SK-N-MC (cell line): Measurements from ENCODE around the gene SIT1.

Experiments
- DNase-seq: peaks from one replicate; pipeline ENCODE4 v3.0.0-alpha.2; 2011; ENCODE audit warnings: low read depth, low spot score
- H3K27ac ChIP-seq: fragments of 200-600 bp; sonication (generic); 2 replicates; pipeline ENCODE4 v1.5.1; 2016; ENCODE audit warnings: mixed run types
- H3K36me3 ChIP-seq: fragments of 200-600 bp; sonication (generic); 2 replicates; pipeline ENCODE4 v1.6.1; 2017; ENCODE audit warnings: antibody characterized with exemption, low read length, mixed read lengths; ENCODE audit not compliant: insufficient read depth
- H3K4me3 ChIP-seq: fragments of 200-600 bp; sonication (generic); 2 replicates; pipeline ENCODE4 v1.5.1; 2016
- H3K9ac ChIP-seq: fragments of 200-600 bp; sonication (generic); 2 replicates; pipeline ENCODE4 v1.8.0; 2017; ENCODE audit warnings: mixed run types, mixed read lengths; ENCODE audit not compliant: insufficient read length
- H3K9me3 ChIP-seq: fragments of 200-600 bp; sonication (generic); 2 replicates; pipeline ENCODE4 v1.6.1; 2017; ENCODE audit warnings: low read depth, mild to moderate bottlenecking, antibody characterized with exemption, low read length, moderate library complexity, mixed read lengths
- EZH2 ChIP-seq: fragments of 200-600 bp; sonication (generic); IDR thresholded peaks from one replicate; pipeline ENCODE4 v1.6.1; 2017; ENCODE audit warnings: antibody characterized with exemption
- FOXP2 ChIP-seq: optimal IDR thresholded peaks from 2 replicates; pipeline ENCODE3; 2011; ENCODE audit warnings: mild to moderate bottlenecking, moderate library complexity; ENCODE audit not compliant: insufficient read depth; ENCODE audit errors: extremely low read length, control extremely low read depth
- POLR2AphosphoS5 ChIP-seq: IDR thresholded peaks from 2 replicates; pipeline ENCODE4 v1.6.1; 2012; ENCODE audit warnings: mild to moderate bottlenecking, low read depth, low read length, borderline replicate concordance

Gene SIT1

DNA sequence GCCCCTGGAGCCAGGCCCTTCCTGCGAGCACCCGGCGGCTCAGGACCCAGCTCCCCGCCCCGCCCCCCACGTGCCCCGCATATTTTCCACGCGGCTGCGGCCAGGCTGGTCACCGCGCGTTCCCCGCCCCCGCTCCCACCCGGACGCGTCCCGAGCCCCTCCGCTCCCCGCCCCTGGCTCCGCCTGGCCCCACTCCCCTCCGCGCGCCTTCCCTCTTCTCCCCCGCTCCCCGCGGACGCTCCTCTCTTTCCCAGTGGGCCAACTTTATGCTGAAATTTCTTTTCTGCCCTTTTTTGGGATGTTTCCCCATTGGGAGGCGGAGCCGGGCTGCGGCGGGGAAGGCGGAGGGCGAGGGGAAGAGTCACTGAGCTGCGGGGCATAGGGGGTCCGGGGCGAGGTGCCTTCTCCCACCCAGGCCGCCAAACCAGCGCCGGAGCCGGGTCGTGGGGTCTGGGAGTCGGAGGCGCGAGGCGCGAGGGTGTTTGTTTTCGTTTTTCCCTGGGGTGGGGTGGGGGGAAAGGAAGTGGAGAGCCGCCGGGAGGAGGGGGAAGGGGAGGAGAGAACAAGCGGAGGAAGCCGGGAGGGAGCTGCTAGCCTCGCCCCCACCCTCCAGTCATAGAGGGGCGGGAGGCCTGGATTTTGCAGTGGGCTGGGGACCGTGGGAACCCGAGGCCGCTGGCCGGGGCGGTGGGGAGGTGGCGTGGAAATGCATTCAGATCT, 40.0 kb upstream of the SIT1 start:
- H3K9me3 ChIP-seq: no peaks in the 10 kb centered on the region
- H3K27ac ChIP-seq: peak overlapping the region; percentile 81
- no peak for DNase-seq
- no peaks in the 10 kb centered on the region; the same call in 1 of the 2 replicates for H3K36me3 ChIP-seq
- TF ChIP-seq POLR2AphosphoS5 (peak; percentile 66), EZH2 (no peak)
- H3K4me3 ChIP-seq: peak overlapping the region; percentile 96
- H3K9ac ChIP-seq: peak overlapping the region; percentile 90

DNA sequence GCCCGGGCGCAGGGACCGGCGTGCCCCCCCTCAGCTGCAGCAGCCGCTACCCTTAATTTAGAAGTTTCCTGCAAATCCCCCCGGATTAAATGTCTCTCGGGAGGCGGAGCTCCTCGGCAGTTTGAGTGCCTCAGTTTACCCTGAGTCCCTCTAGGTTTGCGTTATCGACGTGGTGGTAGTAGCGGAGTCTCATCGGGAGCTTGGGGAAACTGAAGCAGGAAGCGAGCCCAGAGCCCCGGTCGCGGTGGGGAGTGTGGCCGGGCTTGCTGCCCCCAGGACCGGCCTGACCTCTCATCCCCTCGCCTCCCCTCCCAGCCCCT, 39.5 kb upstream of the SIT1 start:
- TF ChIP-seq EZH2 (no peak), FOXP2 (no peak), POLR2AphosphoS5 (no peak)
- Histone ChIP-seq H3K4me3 (peak overlapping the region; percentile 96), H3K9ac (peak overlapping the region; percentile 90), H3K36me3 (no peaks in the 10 kb centered on the region; the same call in 1 of the 2 replicates), H3K27ac (no peak overlapping the region), H3K9me3 (no peaks in the 10 kb centered on the region)
- no peak for DNase-seq

- DNase-seq: no peak
- Histone ChIP-seq H3K9me3 (no peaks in the 10 kb centered on the region), H3K27ac (peak within 1 kb of the TSS; percentile 81), H3K4me3 (peak within 1 kb of the TSS; percentile 96), H3K36me3 (peaks cover 4% of the 10 kb centered on the region; the same call in 1 of the 2 replicates), H3K9ac (peak within 1 kb of the TSS; percentile 90)
- TF ChIP-seq POLR2AphosphoS5: peak; percentile 90
- TF ChIP-seq FOXP2: no peak
Measured at GRCh38 chr9:35689542-35690293, 39.0 kb upstream of the SIT1 start, which contains the start of gene TPM2. TSS of gene TPM2 (minus strand) at chr9:35689925. CDS start at chr9:35689817, 108 bp downstream.

GRCh38 chr9:35688558-35689541, 38.1 kb upstream of the SIT1 start:
- no peaks in the 10 kb centered on the region for H3K9me3 ChIP-seq
- H3K27ac ChIP-seq: peak overlapping the region; percentile 49; the same call in 1 of the 2 replicates
- peak overlapping the region; percentile 49 for H3K9ac ChIP-seq
- DNase-seq: no peak
- TF ChIP-seq FOXP2 (no peak), EZH2 (no peak), POLR2AphosphoS5 (no peak)
- H3K36me3 ChIP-seq: peaks cover 13% of the 10 kb centered on the region; the same call in 1 of the 2 replicates
- peak overlapping the region; percentile 96 for H3K4me3 ChIP-seq

DNA sequence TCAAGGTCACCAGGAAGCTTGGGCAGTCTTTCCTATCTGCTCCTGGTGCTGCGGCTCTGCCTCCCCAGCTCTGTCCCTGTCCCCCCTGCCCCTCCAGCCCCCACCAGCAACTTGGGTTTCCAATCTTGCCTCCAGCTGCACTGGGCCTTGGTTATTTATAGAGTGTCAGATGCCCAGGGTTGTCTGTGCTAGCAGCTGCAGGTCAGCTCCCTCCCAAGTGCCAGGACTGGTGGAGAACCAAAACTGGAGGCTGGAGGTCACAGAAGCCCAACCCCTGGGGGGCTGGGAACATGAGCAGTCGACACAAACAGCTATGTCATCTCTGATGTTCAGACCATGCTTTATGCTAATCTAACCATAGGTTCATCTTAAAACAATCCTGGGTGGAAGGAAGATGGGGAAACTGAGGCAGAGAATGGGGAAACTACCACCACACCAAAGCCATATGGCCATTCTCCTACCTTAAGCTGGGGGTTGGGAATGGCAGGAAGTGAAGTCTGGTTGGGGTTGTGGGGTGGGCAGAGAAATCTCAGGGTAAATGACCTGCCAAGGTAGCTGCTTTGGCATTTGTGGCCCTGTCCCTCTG, 37.3 kb upstream of the SIT1 start:
- Histone ChIP-seq H3K9ac (no peak overlapping the region), H3K27ac (no peak overlapping the region), H3K36me3 (peaks cover 20% of the 10 kb centered on the region; the same call in 1 of the 2 replicates), H3K9me3 (no peaks in the 10 kb centered on the region), H3K4me3 (no peak overlapping the region)
- TF ChIP-seq EZH2: no peak
- TF ChIP-seq POLR2AphosphoS5: no peak
- TF ChIP-seq FOXP2: no peak
- no peak for DNase-seq

- TF ChIP-seq POLR2AphosphoS5 (no peak), FOXP2 (no peak), EZH2 (no peak)
Measured at GRCh38 chr9:35687306-35687705, 36.6 kb upstream of the SIT1 start.

More at GRCh38 chr9:35687306-35687705, 36.6 kb upstream of the SIT1 start:
- Histone ChIP-seq H3K27ac (peak overlapping the region; percentile 13; the same call in 1 of the 2 replicates), H3K36me3 (peaks cover 22% of the 10 kb centered on the region; the same call in 1 of the 2 replicates), H3K9ac (no peak overlapping the region), H3K4me3 (no peak overlapping the region), H3K9me3 (no peaks in the 10 kb centered on the region)
- DNase-seq: no peak
